ENCODE results near the gene SLC10A7.

SLC10A7 gene

DNA sequence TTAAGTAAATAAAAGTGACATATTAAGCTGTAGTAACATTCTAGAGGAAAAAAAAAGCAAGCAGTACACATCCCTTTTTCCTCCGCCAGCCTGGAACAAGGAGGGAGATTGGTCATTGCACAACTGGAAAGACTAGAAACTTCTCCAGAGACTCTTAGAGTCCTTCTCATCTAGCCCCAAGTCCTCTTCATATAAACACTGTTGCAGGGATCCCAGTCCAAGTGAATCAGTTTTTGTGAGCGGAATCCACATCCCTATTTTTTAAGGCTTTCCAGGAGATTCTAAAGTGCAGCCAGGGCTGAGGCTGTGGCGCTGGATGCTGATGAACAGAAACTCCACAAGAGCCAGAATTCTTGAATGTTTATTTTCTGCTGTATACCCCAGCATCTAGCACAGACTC is 283.6 kb downstream of the SLC10A7 start:
- H3K27ac ChIP-seq (ENCODE audit: low read depth, low read length) = no peak overlapping the region
- H3K9me3 ChIP-seq (ENCODE audit: insufficient read depth, low read length) = no peaks in the 10 kb centered on the region
- no peaks in the 10 kb centered on the region for H3F3A ChIP-seq (ENCODE audit: insufficient read depth)
- no peak overlapping the region for H3K4me2 ChIP-seq (ENCODE audit: low read depth, low read length, poor library complexity, severe bottlenecking)
- H3K79me2 ChIP-seq (ENCODE audit: insufficient read depth, low read length) = no peaks in the 10 kb centered on the region
- H4K20me1 ChIP-seq (ENCODE audit: low read depth, low read length) = no peaks in the 10 kb centered on the region
- H3K4me3 ChIP-seq (ENCODE audit: insufficient read depth, low read length, poor library complexity, severe bottlenecking) = no peak overlapping the region
- no peaks in the 10 kb centered on the region for H3K36me3 ChIP-seq (ENCODE audit: low read length)
- H2AFZ ChIP-seq (ENCODE audit: low read depth, low read length, severe bottlenecking) = no peak overlapping the region
- no peaks in the 10 kb centered on the region for H3K9me2 ChIP-seq (replicated peaks; ENCODE audit: insufficient read depth, low read length)
- TF ChIP-seq, protein P1, sequence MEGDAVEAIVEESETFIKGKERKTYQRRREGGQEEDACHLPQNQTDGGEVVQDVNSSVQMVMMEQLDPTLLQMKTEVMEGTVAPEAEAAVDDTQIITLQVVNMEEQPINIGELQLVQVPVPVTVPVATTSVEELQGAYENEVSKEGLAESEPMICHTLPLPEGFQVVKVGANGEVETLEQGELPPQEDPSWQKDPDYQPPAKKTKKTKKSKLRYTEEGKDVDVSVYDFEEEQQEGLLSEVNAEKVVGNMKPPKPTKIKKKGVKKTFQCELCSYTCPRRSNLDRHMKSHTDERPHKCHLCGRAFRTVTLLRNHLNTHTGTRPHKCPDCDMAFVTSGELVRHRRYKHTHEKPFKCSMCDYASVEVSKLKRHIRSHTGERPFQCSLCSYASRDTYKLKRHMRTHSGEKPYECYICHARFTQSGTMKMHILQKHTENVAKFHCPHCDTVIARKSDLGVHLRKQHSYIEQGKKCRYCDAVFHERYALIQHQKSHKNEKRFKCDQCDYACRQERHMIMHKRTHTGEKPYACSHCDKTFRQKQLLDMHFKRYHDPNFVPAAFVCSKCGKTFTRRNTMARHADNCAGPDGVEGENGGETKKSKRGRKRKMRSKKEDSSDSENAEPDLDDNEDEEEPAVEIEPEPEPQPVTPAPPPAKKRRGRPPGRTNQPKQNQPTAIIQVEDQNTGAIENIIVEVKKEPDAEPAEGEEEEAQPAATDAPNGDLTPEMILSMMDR (IDR thresholded peaks at IDR 0.05; ENCODE audit: insufficient read depth, low read length, poor library complexity, severe bottlenecking) = no peak
- TF ChIP-seq EZH2phosphoT487 (conservative IDR thresholded peaks at IDR 0.05; ENCODE audit: low read length) = no peak
- H3K9ac ChIP-seq (ENCODE audit: low read length) = no peak overlapping the region
- H3K27me3 ChIP-seq (ENCODE audit: low read length) = no peaks in the 10 kb centered on the region

DNA sequence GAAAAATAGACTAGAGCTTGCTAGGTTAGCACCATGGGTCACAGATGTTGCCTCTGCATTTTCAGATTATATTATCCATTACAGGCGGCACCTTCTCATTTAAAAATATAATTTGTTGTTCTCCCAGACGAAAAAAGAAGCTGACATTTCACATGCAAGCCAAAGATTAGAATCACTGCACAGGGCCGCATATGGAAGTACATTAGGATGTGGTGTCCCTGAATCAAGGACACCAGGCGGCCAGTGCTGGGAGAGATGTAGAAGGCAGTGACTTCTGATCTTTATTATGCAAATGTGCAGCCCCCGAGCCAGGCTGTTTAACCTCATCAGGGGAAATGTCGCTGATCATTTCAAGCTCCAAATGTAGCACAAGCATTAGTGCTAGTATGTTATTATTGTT is 284.6 kb downstream of the SLC10A7 start:
- TF ChIP-seq, protein P1 (IDR thresholded peaks at IDR 0.05; ENCODE audit: insufficient read depth, low read length, poor library complexity, severe bottlenecking) = no peak
- no peak for TF ChIP-seq EZH2phosphoT487 (conservative IDR thresholded peaks at IDR 0.05; ENCODE audit: low read length)
- Histone ChIP-seq H3K27ac (ENCODE audit: low read depth, low read length) (no peak overlapping the region), H3K9ac (ENCODE audit: low read length) (no peak overlapping the region), H3K36me3 (ENCODE audit: low read length) (no peaks in the 10 kb centered on the region), H4K20me1 (ENCODE audit: low read depth, low read length) (no peaks in the 10 kb centered on the region), H3K4me2 (ENCODE audit: low read depth, low read length, poor library complexity, severe bottlenecking) (no peak overlapping the region), H3K9me3 (ENCODE audit: insufficient read depth, low read length) (no peaks in the 10 kb centered on the region), H3F3A (ENCODE audit: insufficient read depth) (no peaks in the 10 kb centered on the region), H3K27me3 (ENCODE audit: low read length) (no peaks in the 10 kb centered on the region), H3K4me3 (ENCODE audit: insufficient read depth, low read length, poor library complexity, severe bottlenecking) (no peak overlapping the region), H3K79me2 (ENCODE audit: insufficient read depth, low read length) (no peaks in the 10 kb centered on the region), H2AFZ (ENCODE audit: low read depth, low read length, severe bottlenecking) (no peak overlapping the region), H3K9me2 (replicated peaks; ENCODE audit: insufficient read depth, low read length) (no peaks in the 10 kb centered on the region)

DNA sequence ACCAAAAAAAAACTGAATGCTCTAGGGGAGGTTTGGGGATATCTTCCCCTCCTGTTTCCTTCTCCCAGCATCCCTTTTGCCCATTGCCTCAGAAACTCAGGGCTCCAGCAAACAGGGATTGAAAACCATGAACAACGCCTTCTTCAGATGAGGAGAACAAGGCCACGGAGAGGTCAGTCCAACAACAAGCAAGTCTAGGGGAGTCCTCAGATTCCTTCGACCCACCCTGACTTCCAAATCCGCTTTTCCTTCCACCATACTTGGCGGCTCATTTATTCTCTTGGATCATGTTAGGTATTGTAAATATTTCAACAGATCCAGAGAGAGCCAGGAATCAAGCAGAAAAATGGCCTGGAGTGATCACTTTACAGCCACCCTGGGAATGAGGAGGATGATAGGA is 285.5 kb downstream of the SLC10A7 start:
- H3F3A ChIP-seq (ENCODE audit: insufficient read depth) = no peaks in the 10 kb centered on the region
- H3K27ac ChIP-seq (ENCODE audit: low read depth, low read length) = no peak overlapping the region
- H4K20me1 ChIP-seq (ENCODE audit: low read depth, low read length) = no peaks in the 10 kb centered on the region
- TF ChIP-seq, protein P1 (IDR thresholded peaks at IDR 0.05; ENCODE audit: insufficient read depth, low read length, poor library complexity, severe bottlenecking) = no peak
- TF ChIP-seq EZH2phosphoT487 (conservative IDR thresholded peaks at IDR 0.05; ENCODE audit: low read length) = no peak
- H3K4me2 ChIP-seq (ENCODE audit: low read depth, low read length, poor library complexity, severe bottlenecking) = no peak overlapping the region
- no peak overlapping the region for H3K9ac ChIP-seq (ENCODE audit: low read length)
- no peak overlapping the region for H2AFZ ChIP-seq (ENCODE audit: low read depth, low read length, severe bottlenecking)
- H3K79me2 ChIP-seq (ENCODE audit: insufficient read depth, low read length) = no peaks in the 10 kb centered on the region
- H3K27me3 ChIP-seq (ENCODE audit: low read length) = no peaks in the 10 kb centered on the region
- no peaks in the 10 kb centered on the region for H3K36me3 ChIP-seq (ENCODE audit: low read length)
- H3K4me3 ChIP-seq (ENCODE audit: insufficient read depth, low read length, poor library complexity, severe bottlenecking) = no peak overlapping the region
- H3K9me3 ChIP-seq (ENCODE audit: insufficient read depth, low read length) = no peaks in the 10 kb centered on the region
- H3K9me2 ChIP-seq (replicated peaks; ENCODE audit: insufficient read depth, low read length) = no peaks in the 10 kb centered on the region

Measured in SU-DHL-6 (cell line).